AG09309 (cell line): Measurements from ENCODE around the gene LIPA.

Experiments
- DNase-seq: peaks from one replicate; pipeline ENCODE4 v3.0.0-alpha.2; 2010; ENCODE audit warnings: low read depth
- H3K4me3 ChIP-seq: 2 replicates; pipeline ENCODE4 v1.5.1; 2011; ENCODE audit warnings: mild to moderate bottlenecking, low read depth, low read length, moderate library complexity; ENCODE audit not compliant: control insufficient read depth
- CTCF ChIP-seq: IDR thresholded peaks from 2 replicates; pipeline ENCODE4 v1.5.1; 2011; ENCODE audit warnings: mild to moderate bottlenecking, low read depth, low read length, inconsistent platforms; ENCODE audit not compliant: insufficient read depth, control insufficient read depth; ENCODE audit errors: missing control alignments

LIPA gene

GRCh38 chr10:89241486-89242344, 9.9 kb downstream of the LIPA start:
- DNase-seq, result no peak
- TF ChIP-seq CTCF, result no peak
- no peak overlapping the region for H3K4me3 ChIP-seq

- no peak for DNase-seq
- TF ChIP-seq CTCF, result no peak
- H3K4me3 ChIP-seq, result no peak overlapping the region
Measured at GRCh38 chr10:89241026-89241425, 10.5 kb downstream of the LIPA start.

- no peak for TF ChIP-seq CTCF
- no peak overlapping the region for H3K4me3 ChIP-seq
- DNase-seq, result no peak
Measured at GRCh38 chr10:89240519-89240918, 11.1 kb downstream of the LIPA start.

- TF ChIP-seq CTCF, result no peak
- no peak overlapping the region for H3K4me3 ChIP-seq
- no peak for DNase-seq
Measured at GRCh38 chr10:89238956-89239644, 12.5 kb downstream of the LIPA start.

GRCh38 chr10:89237849-89238248, 13.7 kb downstream of the LIPA start:
- H3K4me3 ChIP-seq, result no peak overlapping the region
- TF ChIP-seq CTCF, result no peak
- DNase-seq, result no peak

- DNase-seq, result peak; percentile 97
- TF ChIP-seq CTCF, result no peak
- no peak overlapping the region for H3K4me3 ChIP-seq
Measured at GRCh38 chr10:89236226-89236797, 15.3 kb downstream of the LIPA start.
